ENCODE measurements around the gene RARB.

RARB gene

GRCh38 chr3:25556447-25556846 lies 128.4 kb downstream of the RARB start:
- DNase-seq (ENCODE audit: low read depth), result no peak
- TF ChIP-seq, protein P1, sequence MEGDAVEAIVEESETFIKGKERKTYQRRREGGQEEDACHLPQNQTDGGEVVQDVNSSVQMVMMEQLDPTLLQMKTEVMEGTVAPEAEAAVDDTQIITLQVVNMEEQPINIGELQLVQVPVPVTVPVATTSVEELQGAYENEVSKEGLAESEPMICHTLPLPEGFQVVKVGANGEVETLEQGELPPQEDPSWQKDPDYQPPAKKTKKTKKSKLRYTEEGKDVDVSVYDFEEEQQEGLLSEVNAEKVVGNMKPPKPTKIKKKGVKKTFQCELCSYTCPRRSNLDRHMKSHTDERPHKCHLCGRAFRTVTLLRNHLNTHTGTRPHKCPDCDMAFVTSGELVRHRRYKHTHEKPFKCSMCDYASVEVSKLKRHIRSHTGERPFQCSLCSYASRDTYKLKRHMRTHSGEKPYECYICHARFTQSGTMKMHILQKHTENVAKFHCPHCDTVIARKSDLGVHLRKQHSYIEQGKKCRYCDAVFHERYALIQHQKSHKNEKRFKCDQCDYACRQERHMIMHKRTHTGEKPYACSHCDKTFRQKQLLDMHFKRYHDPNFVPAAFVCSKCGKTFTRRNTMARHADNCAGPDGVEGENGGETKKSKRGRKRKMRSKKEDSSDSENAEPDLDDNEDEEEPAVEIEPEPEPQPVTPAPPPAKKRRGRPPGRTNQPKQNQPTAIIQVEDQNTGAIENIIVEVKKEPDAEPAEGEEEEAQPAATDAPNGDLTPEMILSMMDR (IDR thresholded peaks at IDR 0.05; ENCODE audit: insufficient read depth, low read depth, low read length, missing control alignments), result no peak
- no peak overlapping the region for H3K4me3 ChIP-seq (ENCODE audit: low read depth, low read length)

DNA sequence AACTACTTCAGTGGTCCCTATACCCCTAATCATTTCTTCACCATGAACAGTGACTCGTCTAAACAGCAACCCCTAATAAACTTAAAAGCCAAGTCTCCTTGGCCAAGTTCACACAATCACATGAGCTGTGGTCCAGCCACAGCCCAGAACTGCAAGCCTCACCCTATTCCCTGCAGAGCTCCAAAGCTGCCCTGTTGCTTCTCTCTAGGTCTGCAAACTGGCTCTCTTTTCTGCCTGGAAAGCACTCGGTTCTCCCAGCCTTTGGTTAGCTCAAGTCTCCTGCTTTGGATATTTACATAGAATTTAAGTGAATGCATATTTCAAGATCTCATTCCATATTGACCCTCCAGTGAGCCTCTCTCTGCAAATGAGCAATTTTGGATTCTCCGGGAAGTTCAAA lies 129.6 kb downstream of the RARB start:
- no peak overlapping the region for H3K4me3 ChIP-seq (ENCODE audit: low read depth, low read length)
- TF ChIP-seq, protein P1 (IDR thresholded peaks at IDR 0.05; ENCODE audit: insufficient read depth, low read depth, low read length, missing control alignments), result no peak
- no peak for DNase-seq (ENCODE audit: low read depth)

- DNase-seq (ENCODE audit: low read depth), result no peak
- TF ChIP-seq, protein P1 (IDR thresholded peaks at IDR 0.05; ENCODE audit: insufficient read depth, low read depth, low read length, missing control alignments), result no peak
- H3K4me3 ChIP-seq (ENCODE audit: low read depth, low read length), result no peak overlapping the region
These were observed 130.1 kb downstream of the RARB start for GRCh38 chr3:25558121-25558520.

GRCh38 chr3:25558796-25559195 lies 130.7 kb downstream of the RARB start:
- TF ChIP-seq, protein P1 (IDR thresholded peaks at IDR 0.05; ENCODE audit: insufficient read depth, low read depth, low read length, missing control alignments), result no peak
- DNase-seq (ENCODE audit: low read depth), result no peak
- no peak overlapping the region for H3K4me3 ChIP-seq (ENCODE audit: low read depth, low read length)

DNA sequence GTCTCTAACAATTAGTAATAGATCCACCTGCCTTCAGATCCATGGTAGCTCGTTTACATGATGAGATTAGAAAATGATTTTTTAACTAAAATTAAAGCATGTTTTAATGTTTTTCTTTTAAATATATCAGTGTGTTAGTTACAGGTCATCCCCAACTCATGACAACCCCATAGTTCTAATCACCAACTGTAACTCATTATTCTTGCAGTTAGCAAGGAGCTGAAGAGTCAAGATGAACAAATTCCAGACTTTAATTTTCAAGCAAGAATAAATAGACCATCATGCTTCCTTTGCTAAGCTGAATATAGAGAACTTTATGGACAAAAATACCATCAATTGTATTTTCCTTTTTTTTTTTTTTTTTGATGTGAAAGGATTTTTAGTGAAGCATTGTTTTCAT lies 135.5 kb downstream of the RARB start:
- TF ChIP-seq, protein P1 (IDR thresholded peaks at IDR 0.05; ENCODE audit: insufficient read depth, low read depth, low read length, missing control alignments), result no peak
- no peak overlapping the region for H3K4me3 ChIP-seq (ENCODE audit: low read depth, low read length)
- DNase-seq (ENCODE audit: low read depth), result no peak

- H3K4me3 ChIP-seq (ENCODE audit: low read depth, low read length), result no peak overlapping the region
- TF ChIP-seq, protein P1 (IDR thresholded peaks at IDR 0.05; ENCODE audit: insufficient read depth, low read depth, low read length, missing control alignments), result no peak
- no peak for DNase-seq (ENCODE audit: low read depth)
These were observed 136.0 kb downstream of the RARB start for GRCh38 chr3:25564075-25564474.

DNA sequence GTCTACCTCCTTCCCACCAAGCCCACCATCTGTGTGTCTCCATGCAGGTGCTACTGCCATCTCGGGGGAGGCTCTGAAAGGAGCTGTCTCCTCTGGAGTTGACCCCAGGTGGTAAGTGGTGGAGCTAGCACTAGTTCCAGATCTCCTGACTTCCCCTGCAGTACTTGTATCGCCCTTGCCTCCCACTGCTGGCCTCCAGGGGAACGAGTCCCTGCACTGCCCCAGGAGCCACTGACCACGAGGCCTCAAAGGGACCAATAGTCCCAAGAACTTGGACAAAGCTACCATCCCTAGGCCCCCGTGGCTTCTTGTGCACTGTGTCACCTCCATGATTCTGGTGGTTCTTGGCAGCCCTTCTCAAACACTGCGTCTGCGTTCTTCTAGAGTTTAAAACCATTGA lies 137.7 kb downstream of the RARB start:
- DNase-seq (ENCODE audit: low read depth), result no peak
- TF ChIP-seq, protein P1 (IDR thresholded peaks at IDR 0.05; ENCODE audit: insufficient read depth, low read depth, low read length, missing control alignments), result no peak
- H3K4me3 ChIP-seq (ENCODE audit: low read depth, low read length), result no peak overlapping the region
